Neuron (in vitro differentiated cells): ENCODE measurements around the gene NREP.
A peak's percentile ranks its signal among the peaks of the same experiment; 100 is the strongest.

Source experiments
- H2AFZ ChIP-seq: one replicate; pipeline ENCODE4 v1.6.1; 2013; ENCODE audit warnings: low read depth, mild to moderate bottlenecking, inconsistent platforms, low read length, moderate library complexity
- H3K27me3 ChIP-seq: one replicate; pipeline ENCODE4 v1.6.1; 2013; ENCODE audit warnings: low read length; ENCODE audit not compliant: insufficient read depth
- H3K36me3 ChIP-seq: one replicate; pipeline ENCODE4 v1.6.1; 2013; ENCODE audit warnings: low read length; ENCODE audit not compliant: insufficient read depth
- H3K4me1 ChIP-seq: one replicate; pipeline ENCODE4 v1.6.1; 2013; ENCODE audit warnings: low read length; ENCODE audit not compliant: insufficient read depth
- H3K4me3 ChIP-seq: 2 replicates; pipeline ENCODE4 v1.5.1; 2013; ENCODE audit warnings: mild to moderate bottlenecking, low read length, moderate library complexity
- H3K9me3 ChIP-seq: one replicate; pipeline ENCODE4 v1.6.1; 2013; ENCODE audit warnings: low read length

The NREP gene

GRCh38 chr5:111756581-111757354, at the start of gene NREP:
Gene NREP (minus strand): TSS chr5:111757194. CDS start chr5:111755772, 1,422 bp downstream.
- H3K4me3 ChIP-seq, result peak within 1 kb of the TSS; percentile 71
- no peaks in the 10 kb centered on the region for H3K27me3 ChIP-seq
- no peaks in the 10 kb centered on the region for H3K9me3 ChIP-seq
- peak within 1 kb of the TSS; percentile 68 for H2AFZ ChIP-seq
- H3K36me3 ChIP-seq, result peaks cover 15% of the 10 kb centered on the region
- peaks cover 31% of the 10 kb centered on the region for H3K4me1 ChIP-seq

GRCh38 chr5:111806753-111807152, 49.8 kb upstream of the NREP start:
- Histone ChIP-seq H2AFZ (no peak overlapping the region), H3K36me3 (no peaks in the 10 kb centered on the region), H3K27me3 (no peaks in the 10 kb centered on the region), H3K4me3 (no peak overlapping the region), H3K9me3 (no peaks in the 10 kb centered on the region), H3K4me1 (no peaks in the 10 kb centered on the region)

- H3K4me3 ChIP-seq, result no peak overlapping the region
- H3K9me3 ChIP-seq, result no peaks in the 10 kb centered on the region
- H3K36me3 ChIP-seq, result no peaks in the 10 kb centered on the region
- no peak overlapping the region for H2AFZ ChIP-seq
- no peaks in the 10 kb centered on the region for H3K27me3 ChIP-seq
- no peaks in the 10 kb centered on the region for H3K4me1 ChIP-seq
Measured at GRCh38 chr5:111806156-111806555, 49.2 kb upstream of the NREP start.

GRCh38 chr5:111805071-111805470, 48.1 kb upstream of the NREP start:
- Histone ChIP-seq H3K9me3 (no peaks in the 10 kb centered on the region), H3K4me3 (no peak overlapping the region), H2AFZ (no peak overlapping the region), H3K36me3 (no peaks in the 10 kb centered on the region), H3K27me3 (no peaks in the 10 kb centered on the region), H3K4me1 (no peaks in the 10 kb centered on the region)

- Histone ChIP-seq H2AFZ (no peak overlapping the region), H3K36me3 (no peaks in the 10 kb centered on the region), H3K9me3 (no peaks in the 10 kb centered on the region), H3K4me1 (no peaks in the 10 kb centered on the region), H3K27me3 (no peaks in the 10 kb centered on the region), H3K4me3 (no peak overlapping the region)
Measured at GRCh38 chr5:111800351-111800750, 43.4 kb upstream of the NREP start.

GRCh38 chr5:111795142-111795541, 38.1 kb upstream of the NREP start:
- Histone ChIP-seq H3K4me3 (no peak overlapping the region), H3K9me3 (no peaks in the 10 kb centered on the region), H3K27me3 (no peaks in the 10 kb centered on the region), H3K36me3 (no peaks in the 10 kb centered on the region), H3K4me1 (no peaks in the 10 kb centered on the region), H2AFZ (no peak overlapping the region)

- Histone ChIP-seq H3K4me3 (no peak overlapping the region), H2AFZ (no peak overlapping the region), H3K4me1 (no peaks in the 10 kb centered on the region), H3K27me3 (no peaks in the 10 kb centered on the region), H3K36me3 (no peaks in the 10 kb centered on the region), H3K9me3 (no peaks in the 10 kb centered on the region)
Measured at GRCh38 chr5:111792471-111793058, 35.6 kb upstream of the NREP start.

GRCh38 chr5:111790295-111790694, 33.3 kb upstream of the NREP start:
- Histone ChIP-seq H3K36me3 (no peaks in the 10 kb centered on the region), H3K4me1 (no peaks in the 10 kb centered on the region), H3K4me3 (no peak overlapping the region), H3K9me3 (no peaks in the 10 kb centered on the region), H3K27me3 (no peaks in the 10 kb centered on the region), H2AFZ (no peak overlapping the region)

- Histone ChIP-seq H3K36me3 (no peaks in the 10 kb centered on the region), H3K4me1 (no peaks in the 10 kb centered on the region), H3K27me3 (no peaks in the 10 kb centered on the region), H3K9me3 (no peaks in the 10 kb centered on the region), H2AFZ (no peak overlapping the region), H3K4me3 (no peak overlapping the region)
Measured at GRCh38 chr5:111787006-111787405, 30.0 kb upstream of the NREP start.

- no peak overlapping the region for H3K4me3 ChIP-seq
- H3K9me3 ChIP-seq, result no peaks in the 10 kb centered on the region
- no peaks in the 10 kb centered on the region for H3K27me3 ChIP-seq
- no peak overlapping the region for H2AFZ ChIP-seq
- no peaks in the 10 kb centered on the region for H3K36me3 ChIP-seq
- no peaks in the 10 kb centered on the region for H3K4me1 ChIP-seq
Measured at GRCh38 chr5:111784491-111785181, 27.6 kb upstream of the NREP start.

- Histone ChIP-seq H3K4me1 (no peaks in the 10 kb centered on the region), H3K36me3 (no peaks in the 10 kb centered on the region), H3K9me3 (no peaks in the 10 kb centered on the region), H3K27me3 (no peaks in the 10 kb centered on the region), H2AFZ (no peak overlapping the region), H3K4me3 (no peak overlapping the region)
Measured at GRCh38 chr5:111783537-111783936, 26.5 kb upstream of the NREP start.

GRCh38 chr5:111782216-111782615, 25.2 kb upstream of the NREP start:
- no peak overlapping the region for H3K4me3 ChIP-seq
- H3K4me1 ChIP-seq, result no peaks in the 10 kb centered on the region
- no peaks in the 10 kb centered on the region for H3K9me3 ChIP-seq
- no peak overlapping the region for H2AFZ ChIP-seq
- no peaks in the 10 kb centered on the region for H3K27me3 ChIP-seq
- no peaks in the 10 kb centered on the region for H3K36me3 ChIP-seq

GRCh38 chr5:111781200-111781599, 24.2 kb upstream of the NREP start:
- H2AFZ ChIP-seq, result no peak overlapping the region
- H3K9me3 ChIP-seq, result no peaks in the 10 kb centered on the region
- no peaks in the 10 kb centered on the region for H3K4me1 ChIP-seq
- H3K27me3 ChIP-seq, result no peaks in the 10 kb centered on the region
- H3K36me3 ChIP-seq, result no peaks in the 10 kb centered on the region
- no peak overlapping the region for H3K4me3 ChIP-seq
